OCI-LY3 (cell line): ENCODE data around the gene TSPAN10.

Experiments used
- CTCF ChIP-seq: fragments of 200-600, 300-600 bp; sonication (generic); IDR thresholded peaks from 2 replicates; pipeline ENCODE4 v1.5.1; 2014; ENCODE audit warnings: antibody characterized with exemption, low read length, low read depth
- EZH2phosphoT487 ChIP-seq: fragments of 200-600 bp; shearing (Covaris generic); IDR thresholded peaks from 2 replicates; pipeline ENCODE4 v1.6.1; 2018; ENCODE audit warnings: antibody characterized with exemption, mixed run types, low read depth

GRCh38 chr17:81656118-81656743, 19.2 kb downstream of the TSPAN10 start, which contains the start of gene PDE6G:
- no peak for TF ChIP-seq CTCF
- TF ChIP-seq EZH2phosphoT487 = no peak
